ENCODE measurements around the gene PIGL.

GRCh38 chr17:16215273-16215964 lies 1.6 kb upstream of the PIGL start, which contains the start of gene NCOR1:
- TF ChIP-seq CTCF (IDR thresholded peaks at IDR 0.05; ENCODE audit: insufficient read depth, low read length) (no peak), POLR2AphosphoS5 (IDR thresholded peaks at IDR 0.05; ENCODE audit: low read depth) (no peak; the same call in none of the 2 replicates), REST (IDR thresholded peaks at IDR 0.05; ENCODE audit: insufficient replicate concordance, low read depth) (no peak), GABPA (IDR thresholded peaks at IDR 0.05; ENCODE audit: low read depth) (no peak)

Measured in HL-60 (cell line).